SU-DHL-6 (cell line): Measurements from ENCODE around the gene SOSTDC1.

Experiments used
- H2AFZ ChIP-seq: fragments of 200-600 bp; sonication (generic); 2 replicates; pipeline ENCODE4 v1.6.1; 2014; ENCODE audit warnings: low read depth, mild to moderate bottlenecking, moderate library complexity, mixed read lengths, antibody characterized with exemption, low read length; ENCODE audit not compliant: severe bottlenecking
- H3F3A ChIP-seq: fragments of 200-600 bp; shearing (Covaris generic); 2 replicates; pipeline ENCODE4 v1.6.0; 2016; ENCODE audit warnings: antibody characterized with exemption, mild to moderate bottlenecking; ENCODE audit not compliant: insufficient read depth
- H3K27ac ChIP-seq: fragments of 200-600 bp; sonication (generic); 2 replicates; pipeline ENCODE4 v1.5.1; 2016; ENCODE audit warnings: low read depth, mild to moderate bottlenecking, low read length, moderate library complexity, mixed read lengths
- H3K27me3 ChIP-seq: fragments of 200-600 bp; sonication (generic), shearing (Covaris generic); 2 replicates; pipeline ENCODE4 v1.6.0; 2014; ENCODE audit warnings: mild to moderate bottlenecking, low read length
- H3K36me3 ChIP-seq: fragments of 200-600 bp; sonication (generic); 2 replicates; pipeline ENCODE4 v1.6.1; 2014; ENCODE audit warnings: mild to moderate bottlenecking, low read length, mixed read lengths
- H3K4me2 ChIP-seq: fragments of 300-600, 200-600 bp; shearing (Covaris generic), sonication (generic); 2 replicates; pipeline ENCODE4 v1.6.0; 2014; ENCODE audit warnings: low read length, low read depth, mild to moderate bottlenecking; ENCODE audit not compliant: poor library complexity, severe bottlenecking
- H3K4me3 ChIP-seq: fragments of 200-600 bp; sonication (generic); 2 replicates; pipeline ENCODE4 v1.5.1; 2014; ENCODE audit warnings: antibody characterized with exemption, low read length, mild to moderate bottlenecking, mixed read lengths; ENCODE audit not compliant: insufficient read depth, poor library complexity, severe bottlenecking
- H3K79me2 ChIP-seq: fragments of 200-600 bp; sonication (generic); 2 replicates; pipeline ENCODE4 v1.6.1; 2014; ENCODE audit warnings: mild to moderate bottlenecking, low read length, moderate library complexity; ENCODE audit not compliant: insufficient read depth
- H3K9ac ChIP-seq: fragments of 200-600 bp; sonication (generic); 2 replicates; pipeline ENCODE4 v1.7.0; 2014; ENCODE audit warnings: mild to moderate bottlenecking, low read length
- H3K9me2 ChIP-seq: fragments of 200-600 bp; sonication (generic); replicated peaks from 2 replicates; pipeline ENCODE4 v1.6.1; 2014; ENCODE audit warnings: low read length; ENCODE audit not compliant: insufficient read depth
- H3K9me3 ChIP-seq: fragments of 200-600 bp; sonication (generic); 2 replicates; pipeline ENCODE4 v1.6.1; 2014; ENCODE audit warnings: low read length, mixed read lengths; ENCODE audit not compliant: insufficient read depth
- H4K20me1 ChIP-seq: fragments of 200-600 bp; sonication (generic); 2 replicates; pipeline ENCODE4 v1.6.1; 2014; ENCODE audit warnings: low read depth, mild to moderate bottlenecking, antibody characterized with exemption, low read length, moderate library complexity, mixed read lengths
- EZH2phosphoT487 ChIP-seq: fragments of 200-600 bp; sonication (generic), shearing (Covaris generic); conservative IDR thresholded peaks from 2 replicates; pipeline ENCODE4 v1.6.1; 2018; ENCODE audit warnings: mild to moderate bottlenecking, antibody characterized with exemption, low read length, moderate library complexity, mixed read lengths
- TF ChIP-seq, protein P1 (sequence below): fragments of 200-600 bp; sonication (generic); IDR thresholded peaks from one replicate; pipeline ENCODE4 v1.5.1; 2017; ENCODE audit warnings: antibody characterized with exemption, mild to moderate bottlenecking, low read length, moderate library complexity; ENCODE audit not compliant: insufficient read depth, poor library complexity, severe bottlenecking

Gene SOSTDC1

GRCh38 chr7:16479591-16479990 lies 14.1 kb upstream of the SOSTDC1 start:
- no peaks in the 10 kb centered on the region for H3K27me3 ChIP-seq
- no peaks in the 10 kb centered on the region for H3K9me3 ChIP-seq
- no peak overlapping the region for H3K4me2 ChIP-seq
- no peaks in the 10 kb centered on the region for H3K79me2 ChIP-seq
- H3K9ac ChIP-seq, result no peak overlapping the region
- H4K20me1 ChIP-seq, result no peaks in the 10 kb centered on the region; the same call in 1 of the 2 replicates
- TF ChIP-seq EZH2phosphoT487, result no peak
- TF ChIP-seq, protein P1, sequence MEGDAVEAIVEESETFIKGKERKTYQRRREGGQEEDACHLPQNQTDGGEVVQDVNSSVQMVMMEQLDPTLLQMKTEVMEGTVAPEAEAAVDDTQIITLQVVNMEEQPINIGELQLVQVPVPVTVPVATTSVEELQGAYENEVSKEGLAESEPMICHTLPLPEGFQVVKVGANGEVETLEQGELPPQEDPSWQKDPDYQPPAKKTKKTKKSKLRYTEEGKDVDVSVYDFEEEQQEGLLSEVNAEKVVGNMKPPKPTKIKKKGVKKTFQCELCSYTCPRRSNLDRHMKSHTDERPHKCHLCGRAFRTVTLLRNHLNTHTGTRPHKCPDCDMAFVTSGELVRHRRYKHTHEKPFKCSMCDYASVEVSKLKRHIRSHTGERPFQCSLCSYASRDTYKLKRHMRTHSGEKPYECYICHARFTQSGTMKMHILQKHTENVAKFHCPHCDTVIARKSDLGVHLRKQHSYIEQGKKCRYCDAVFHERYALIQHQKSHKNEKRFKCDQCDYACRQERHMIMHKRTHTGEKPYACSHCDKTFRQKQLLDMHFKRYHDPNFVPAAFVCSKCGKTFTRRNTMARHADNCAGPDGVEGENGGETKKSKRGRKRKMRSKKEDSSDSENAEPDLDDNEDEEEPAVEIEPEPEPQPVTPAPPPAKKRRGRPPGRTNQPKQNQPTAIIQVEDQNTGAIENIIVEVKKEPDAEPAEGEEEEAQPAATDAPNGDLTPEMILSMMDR, result no peak
- H3K9me2 ChIP-seq, result no peaks in the 10 kb centered on the region
- no peak overlapping the region for H3K4me3 ChIP-seq
- no peak overlapping the region for H3K27ac ChIP-seq
- H3F3A ChIP-seq, result no peaks in the 10 kb centered on the region
- no peak overlapping the region for H2AFZ ChIP-seq
- H3K36me3 ChIP-seq, result no peaks in the 10 kb centered on the region

GRCh38 chr7:16479161-16479560 lies 13.6 kb upstream of the SOSTDC1 start:
- H4K20me1 ChIP-seq, result no peaks in the 10 kb centered on the region; the same call in 1 of the 2 replicates
- H3K4me3 ChIP-seq, result no peak overlapping the region
- H3K27ac ChIP-seq, result no peak overlapping the region
- no peaks in the 10 kb centered on the region for H3K36me3 ChIP-seq
- no peak overlapping the region for H2AFZ ChIP-seq
- no peaks in the 10 kb centered on the region for H3K79me2 ChIP-seq
- no peak overlapping the region for H3K4me2 ChIP-seq
- no peak for TF ChIP-seq EZH2phosphoT487
- TF ChIP-seq, protein P1, result no peak
- H3K27me3 ChIP-seq, result no peaks in the 10 kb centered on the region
- no peaks in the 10 kb centered on the region for H3F3A ChIP-seq
- H3K9me3 ChIP-seq, result no peaks in the 10 kb centered on the region
- H3K9ac ChIP-seq, result no peak overlapping the region
- H3K9me2 ChIP-seq, result no peaks in the 10 kb centered on the region

DNA sequence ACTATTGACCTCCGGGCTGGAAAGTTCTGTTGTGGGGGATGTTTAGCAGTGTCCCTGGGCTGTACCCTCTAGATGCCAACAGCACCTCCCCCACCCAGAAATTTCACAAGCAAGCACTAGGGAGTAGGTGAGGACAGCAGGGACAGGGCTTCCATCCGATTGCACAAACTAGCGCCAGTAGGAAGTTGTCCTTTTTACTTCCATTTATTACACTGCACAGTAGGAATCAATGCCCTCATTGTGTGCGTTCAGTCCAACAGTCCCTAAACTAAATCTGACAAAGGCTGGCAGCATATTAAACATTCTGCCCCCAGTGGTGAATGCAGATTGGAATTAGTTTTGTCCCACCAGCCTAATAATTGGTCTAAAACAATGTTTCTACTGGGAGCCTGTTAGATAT lies 6.4 kb upstream of the SOSTDC1 start:
- no peak overlapping the region for H2AFZ ChIP-seq
- no peak overlapping the region for H3K27ac ChIP-seq
- H3K9ac ChIP-seq, result no peak overlapping the region
- H3K4me2 ChIP-seq, result no peak overlapping the region
- no peaks in the 10 kb centered on the region for H4K20me1 ChIP-seq
- H3K9me2 ChIP-seq, result no peaks in the 10 kb centered on the region
- no peaks in the 10 kb centered on the region for H3K79me2 ChIP-seq
- H3K27me3 ChIP-seq, result no peaks in the 10 kb centered on the region
- no peaks in the 10 kb centered on the region for H3F3A ChIP-seq
- TF ChIP-seq, protein P1, result no peak
- TF ChIP-seq EZH2phosphoT487, result no peak
- H3K4me3 ChIP-seq, result no peak overlapping the region
- no peaks in the 10 kb centered on the region for H3K9me3 ChIP-seq
- H3K36me3 ChIP-seq, result no peaks in the 10 kb centered on the region
